H9 (cell line): ENCODE measurements around the gene LRRC8E. TPM values are rescaled to one million over a fixed set of nuclear protein-coding genes. Genes with fewer than 3 reads are reported as not detected.

Source experiments
- DNase-seq: peaks from one replicate; pipeline ENCODE4 v3.0.0-alpha.2; 2017
- H2AFZ ChIP-seq: one replicate; pipeline ENCODE4 v1.6.1; 2013; ENCODE audit warnings: mild to moderate bottlenecking, low read length, control low read depth, moderate library complexity
- H2AK5ac ChIP-seq: 2 replicates; pipeline ENCODE4 v1.6.1; 2013; ENCODE audit warnings: low read length, control low read depth, mixed read lengths; ENCODE audit not compliant: insufficient read length
- H2BK120ac ChIP-seq: one replicate; pipeline ENCODE4 v1.6.1; 2013; ENCODE audit warnings: low read depth, mild to moderate bottlenecking, low read length, control low read depth, inconsistent platforms; ENCODE audit not compliant: poor library complexity, severe bottlenecking
- H2BK12ac ChIP-seq: 2 replicates; pipeline ENCODE4 v1.6.1; 2013; ENCODE audit warnings: low read length, control low read depth, mixed read lengths, low read depth; ENCODE audit not compliant: insufficient read length
- H2BK15ac ChIP-seq: 2 replicates; pipeline ENCODE4 v1.6.1; 2013; ENCODE audit warnings: low read depth, low read length, control low read depth
- H2BK20ac ChIP-seq: one replicate; pipeline ENCODE4 v1.6.1; 2013; ENCODE audit warnings: low read depth, mild to moderate bottlenecking, low read length, control low read depth, inconsistent platforms; ENCODE audit not compliant: poor library complexity, severe bottlenecking
- H2BK5ac ChIP-seq: 2 replicates; pipeline ENCODE4 v1.6.1; 2013; ENCODE audit warnings: low read length, control low read depth, mixed read lengths; ENCODE audit not compliant: insufficient read length
- H3K14ac ChIP-seq: 2 replicates; pipeline ENCODE4 v1.6.1; 2013; ENCODE audit warnings: low read length, control low read depth; ENCODE audit not compliant: insufficient read depth
- H3K18ac ChIP-seq: 2 replicates; pipeline ENCODE4 v1.6.1; 2013; ENCODE audit warnings: low read depth, mild to moderate bottlenecking, mixed read lengths, low read length, control low read depth; ENCODE audit not compliant: insufficient read length
- H3K23ac ChIP-seq: 2 replicates; pipeline ENCODE4 v1.6.1; 2013; ENCODE audit warnings: low read length, control low read depth, mixed read lengths, low read depth; ENCODE audit not compliant: insufficient read length
- H3K23me2 ChIP-seq: 2 replicates; pipeline ENCODE4 v1.6.1; 2013; ENCODE audit warnings: low read depth, mild to moderate bottlenecking, mixed read lengths, low read length, control low read depth; ENCODE audit not compliant: insufficient read length, poor library complexity, severe bottlenecking
- H3K27ac ChIP-seq: 2 replicates; pipeline ENCODE4 v1.5.1; 2013; ENCODE audit warnings: low read length, control low read depth, mixed read lengths, low read depth; ENCODE audit not compliant: insufficient read length
- H3K27me3 ChIP-seq: 2 replicates; pipeline ENCODE4 v1.6.1; 2013; ENCODE audit warnings: low read length, control low read depth, inconsistent platforms; ENCODE audit not compliant: insufficient read depth
- H3K4ac ChIP-seq: 2 replicates; pipeline ENCODE4 v1.6.1; 2013; ENCODE audit warnings: low read depth, mild to moderate bottlenecking, control low read depth, inconsistent platforms, low read length, moderate library complexity
- H3K4me1 ChIP-seq: 2 replicates; pipeline ENCODE4 v1.6.1; 2013; ENCODE audit warnings: low read length, control low read depth, inconsistent platforms; ENCODE audit not compliant: insufficient read depth
- H3K4me2 ChIP-seq: 2 replicates; pipeline ENCODE4 v1.6.1; 2013; ENCODE audit warnings: low read length, control low read depth, mixed read lengths; ENCODE audit not compliant: insufficient read length, insufficient read depth
- H3K56ac ChIP-seq: 2 replicates; pipeline ENCODE4 v1.6.1; 2013; ENCODE audit warnings: low read depth, mild to moderate bottlenecking, mixed read lengths, low read length, control low read depth; ENCODE audit not compliant: insufficient read length
- H3K79me1 ChIP-seq: 2 replicates; pipeline ENCODE4 v1.6.1; 2013; ENCODE audit warnings: low read depth, mild to moderate bottlenecking, moderate library complexity, low read length, control low read depth, inconsistent platforms; ENCODE audit not compliant: insufficient read depth, poor library complexity, severe bottlenecking
- H3K79me2 ChIP-seq: 2 replicates; pipeline ENCODE4 v1.6.1; 2013; ENCODE audit warnings: low read length, control low read depth, inconsistent platforms; ENCODE audit not compliant: insufficient read depth
- H3K9ac ChIP-seq: 2 replicates; pipeline ENCODE4 v1.6.1; 2013; ENCODE audit warnings: low read length, control low read depth, mixed read lengths; ENCODE audit not compliant: insufficient read length; ENCODE audit errors: extremely low read depth
- H3K9me3 ChIP-seq: one replicate; pipeline ENCODE4 v1.6.1; 2013; ENCODE audit warnings: low read depth, low read length, inconsistent platforms; ENCODE audit not compliant: control insufficient read depth
- H3T11ph ChIP-seq: one replicate; pipeline ENCODE4 v1.6.1; 2013; ENCODE audit warnings: mild to moderate bottlenecking, low read length, control low read depth, inconsistent platforms
- H4K20me1 ChIP-seq: one replicate; pipeline ENCODE4 v1.6.1; 2013; ENCODE audit not compliant: control insufficient read depth, insufficient read length, insufficient read depth
- H4K5ac ChIP-seq: 2 replicates; pipeline ENCODE4 v1.6.1; 2013; ENCODE audit warnings: low read depth, mild to moderate bottlenecking, mixed read lengths, low read length, control low read depth; ENCODE audit not compliant: insufficient read length
- H4K8ac ChIP-seq: replicated peaks from 2 replicates; pipeline ENCODE4 v1.6.1; 2013; ENCODE audit warnings: low read length, control low read depth, mixed read lengths, low read depth; ENCODE audit not compliant: insufficient read length
- H4K91ac ChIP-seq: 2 replicates; pipeline ENCODE4 v1.6.1; 2013; ENCODE audit warnings: low read depth, mild to moderate bottlenecking, moderate library complexity, mixed read lengths, low read length, control low read depth; ENCODE audit not compliant: insufficient read length
- H3K27ac Mint-ChIP-seq, 3 experiments: 2 replicates in 2 of 3; 3 replicates in 1 of 3; pipeline ENCODE4 v1.8.0; 2020 to 2021; ENCODE audit warnings: mixed read lengths in 3 of 3, mild to moderate bottlenecking in 1 of 3, moderate library complexity in 1 of 3
- H3K27me3 Mint-ChIP-seq: 2 replicates; pipeline ENCODE4 v1.8.0; 2021; ENCODE audit warnings: low read depth, mild to moderate bottlenecking, moderate library complexity, mixed read lengths
- H3K36me3 Mint-ChIP-seq, 3 experiments: 2 replicates in 2 of 3; 3 replicates in 1 of 3; pipeline ENCODE4 v1.8.0; 2020 to 2021; ENCODE audit warnings: low read depth in 3 of 3, mixed read lengths in 3 of 3; ENCODE audit not compliant: insufficient read depth in 1 of 3
- H3K4me1 Mint-ChIP-seq, 2 experiments: 2 replicates each; pipeline ENCODE4 v1.8.0; 2020; ENCODE audit warnings: mixed read lengths in 2 of 2
- H3K4me3 Mint-ChIP-seq, 2 experiments: 2 replicates in 1 of 2; 3 replicates in 1 of 2; pipeline ENCODE4 v1.8.0; 2020 to 2021; ENCODE audit warnings: mild to moderate bottlenecking in 2 of 2, mixed read lengths in 2 of 2, moderate library complexity in 1 of 2
- H3K9me3 Mint-ChIP-seq, 2 experiments: 2 replicates in 1 of 2; 3 replicates in 1 of 2; pipeline ENCODE4 v1.8.0; 2020; ENCODE audit warnings: mild to moderate bottlenecking in 2 of 2, mixed read lengths in 2 of 2, moderate library complexity in 1 of 2
- WGBS: extraction: QIAGEN DNeasy Blood & Tissue Kit; methylation state at CpG from one replicate; pipeline ENCODE4 v1.1.7; 2013; ENCODE audit warnings: missing lambda C conversion rate, low lambda C conversion rate, mixed read lengths; ENCODE audit not compliant: insufficient read length; ENCODE audit errors: extremely low coverage; 5-methylcytosine and 5-hydroxymethylcytosine counted together
- total RNA-seq: library from RNA; stranded (reverse); gene quantifications from 2 replicates; pipeline ENCODE4 v1.2.1, GENCODE V29; 2021
- TF ChIP-seq, protein P1 (sequence below): fragments of 200-600 bp; sonication (generic); conservative IDR thresholded peaks from 3 replicates; pipeline ENCODE4 v1.8.0; 2021; ENCODE audit warnings: antibody characterized with exemption, mild to moderate bottlenecking

LRRC8E gene
- total RNA-seq, 1 experiment from 2014 or later, result 4.8 TPM

DNA sequence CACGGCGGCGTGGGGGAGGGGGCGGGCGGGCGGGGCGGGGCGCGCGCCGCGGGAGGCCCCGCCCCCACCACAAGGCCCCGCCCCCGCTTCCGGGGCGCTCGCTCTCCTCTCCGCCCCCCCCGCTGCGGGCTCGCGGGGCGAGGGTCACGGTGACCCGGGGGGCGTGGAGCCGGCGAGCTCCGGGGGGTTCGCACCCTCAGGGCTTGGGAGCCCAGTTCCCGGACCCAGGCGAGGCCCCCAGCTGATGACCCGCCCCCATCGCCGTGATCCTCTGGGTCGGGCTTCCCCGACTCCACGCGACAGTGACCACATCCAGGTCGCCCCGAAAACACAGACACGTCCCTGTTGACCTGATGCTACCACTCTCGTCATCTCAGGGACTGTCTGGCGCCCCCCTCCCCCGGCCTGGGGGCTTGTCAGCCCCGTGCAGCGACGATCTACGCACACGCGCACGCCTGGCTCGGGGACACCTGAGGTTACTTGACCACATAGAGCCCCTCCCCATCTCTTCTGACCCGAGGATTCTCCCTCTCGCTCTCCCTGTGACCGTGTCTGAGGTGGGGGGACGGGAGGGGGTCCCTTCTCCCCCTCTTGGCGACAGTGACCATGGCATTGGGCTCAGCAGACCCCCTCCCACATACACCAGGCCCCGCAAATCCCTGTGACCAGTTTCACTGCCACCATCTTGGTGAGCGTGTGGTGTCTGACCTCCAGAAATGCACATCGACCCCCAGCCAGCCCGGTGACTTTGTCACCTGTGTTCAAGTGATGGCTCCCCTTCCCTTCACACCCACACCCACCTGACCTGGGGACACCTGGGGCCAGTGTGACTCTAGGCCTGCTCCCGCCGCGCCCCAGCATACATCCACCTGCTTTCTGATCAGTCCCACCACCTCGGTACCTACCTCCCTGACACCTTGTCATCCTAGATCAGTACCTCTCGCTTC lies 16.0 kb downstream of the LRRC8E start:
- H3K4me2 ChIP-seq, result peak overlapping the region; percentile 91
- H2BK15ac ChIP-seq, result no peak overlapping the region
- no peak overlapping the region for H2BK20ac ChIP-seq
- no peak overlapping the region for H2BK5ac ChIP-seq
- H3K9me3 ChIP-seq, result no peaks in the 10 kb centered on the region
- no peaks in the 10 kb centered on the region for H3K79me1 ChIP-seq
- H4K91ac ChIP-seq, result no peak overlapping the region
- H3K27ac ChIP-seq, result no peak overlapping the region
- Mint-ChIP-seq H3K36me3 (peaks cover 10 to 20% (median 12%) of the 10 kb centered on the region in 3 experiments), H3K9me3 (no peaks in the 10 kb centered on the region; a peak in 3 of 5 replicates), H3K27ac (peak overlapping the region; percentile 81 to 97 (median 94); a peak in 5 of 7 replicates), H3K4me3 (peak overlapping the region; percentile 86 to 93), H3K4me1 (peaks cover 15 to 24% of the 10 kb centered on the region in 2 experiments), H3K27me3 (peaks cover 3% of the 10 kb centered on the region)
- peaks cover 19% of the 10 kb centered on the region for H3K23me2 ChIP-seq
- H3T11ph ChIP-seq, result no peak overlapping the region
- H3K4ac ChIP-seq, result no peak overlapping the region
- no peaks in the 10 kb centered on the region for H4K20me1 ChIP-seq
- no peak overlapping the region for H2BK12ac ChIP-seq
- no peak overlapping the region for H4K5ac ChIP-seq
- H3K27me3 ChIP-seq, result no peaks in the 10 kb centered on the region
- H3K56ac ChIP-seq, result no peak overlapping the region
- no peak for DNase-seq
- peak overlapping the region; percentile 73 for H3K14ac ChIP-seq
- H3K9ac ChIP-seq, result peak overlapping the region; percentile 12
- H3K4me1 ChIP-seq, result 0 out of 2 replicates have a peak, but pooled peaks cover 4% of the 10 kb centered on the region
- no peak overlapping the region for H4K8ac ChIP-seq
- no peak overlapping the region for H3K23ac ChIP-seq
- H2BK120ac ChIP-seq, result no peak overlapping the region
- peaks cover 6% of the 10 kb centered on the region; the same call in 1 of the 2 replicates for H3K79me2 ChIP-seq
- no peak overlapping the region for H2AK5ac ChIP-seq
- TF ChIP-seq, protein P1, sequence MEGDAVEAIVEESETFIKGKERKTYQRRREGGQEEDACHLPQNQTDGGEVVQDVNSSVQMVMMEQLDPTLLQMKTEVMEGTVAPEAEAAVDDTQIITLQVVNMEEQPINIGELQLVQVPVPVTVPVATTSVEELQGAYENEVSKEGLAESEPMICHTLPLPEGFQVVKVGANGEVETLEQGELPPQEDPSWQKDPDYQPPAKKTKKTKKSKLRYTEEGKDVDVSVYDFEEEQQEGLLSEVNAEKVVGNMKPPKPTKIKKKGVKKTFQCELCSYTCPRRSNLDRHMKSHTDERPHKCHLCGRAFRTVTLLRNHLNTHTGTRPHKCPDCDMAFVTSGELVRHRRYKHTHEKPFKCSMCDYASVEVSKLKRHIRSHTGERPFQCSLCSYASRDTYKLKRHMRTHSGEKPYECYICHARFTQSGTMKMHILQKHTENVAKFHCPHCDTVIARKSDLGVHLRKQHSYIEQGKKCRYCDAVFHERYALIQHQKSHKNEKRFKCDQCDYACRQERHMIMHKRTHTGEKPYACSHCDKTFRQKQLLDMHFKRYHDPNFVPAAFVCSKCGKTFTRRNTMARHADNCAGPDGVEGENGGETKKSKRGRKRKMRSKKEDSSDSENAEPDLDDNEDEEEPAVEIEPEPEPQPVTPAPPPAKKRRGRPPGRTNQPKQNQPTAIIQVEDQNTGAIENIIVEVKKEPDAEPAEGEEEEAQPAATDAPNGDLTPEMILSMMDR, result no peak
- H2AFZ ChIP-seq, result no peak overlapping the region
- WGBS, result no CpG with 5 or more reads among the region's 68 CpGs
- H3K18ac ChIP-seq, result peak overlapping the region; percentile 52
